Activated CD8-positive, alpha-beta T cell treated with anti-CD3 and anti-CD28 coated beads for 36 hours (primary cell): ENCODE data around the gene LPIN2. TPM values are rescaled to one million over a fixed set of nuclear protein-coding genes. Genes with fewer than 3 reads are reported as not detected.
A peak's percentile ranks its signal among the peaks of the same experiment; 100 is the strongest.
"Not testable (repeated sequence)": the region's sequence is repeated elsewhere in the genome, so short reads cannot be mapped to it uniquely, and the experiment has no call there.

Experiments used
- ATAC-seq: fragments of 200-7000 bp; cut with Tn5 transposase; one replicate; pipeline ENCODE4 v1.10.0; 2021; ENCODE audit warnings: mild to moderate bottlenecking, moderate library complexity
- CTCF ChIA-PET: fragments of 350-600 bp; sonication (Branson Sonifier 250); formaldehyde crosslinking; loops from one replicate; lab custom pipeline; 2021; ENCODE audit warnings: antibody characterized with exemption; lab: Charles Lee
- POLR2A ChIA-PET: fragments of 350-600 bp; sonication (Branson Sonifier 250); formaldehyde crosslinking; loops from one replicate; lab custom pipeline; 2021; ENCODE audit warnings: antibody characterized with exemption; lab: Charles Lee
- DNase-seq: peaks from one replicate; pipeline ENCODE4 v3.0.0-alpha.2; 2020
- H3K27ac Mint-ChIP-seq: one replicate; pipeline ENCODE4 v1.8.0; 2021; ENCODE audit warnings: mild to moderate bottlenecking, mixed read lengths
- H3K27me3 Mint-ChIP-seq: one replicate; pipeline ENCODE4 v1.8.0; 2021; ENCODE audit warnings: mixed read lengths
- H3K36me3 Mint-ChIP-seq: one replicate; pipeline ENCODE4 v1.8.0; 2021; ENCODE audit warnings: low read depth, mixed read lengths
- H3K4me1 Mint-ChIP-seq: one replicate; pipeline ENCODE4 v1.8.0; 2021; ENCODE audit warnings: low read depth, mixed read lengths
- H3K4me3 Mint-ChIP-seq: one replicate; pipeline ENCODE4 v1.8.0; 2021; ENCODE audit warnings: mild to moderate bottlenecking, moderate library complexity, mixed read lengths
- H3K9me3 Mint-ChIP-seq: one replicate; pipeline ENCODE4 v1.8.0; 2021; ENCODE audit warnings: mixed read lengths
- CTCF ChIP-seq: fragments of 200-600 bp; IDR thresholded peaks from one replicate; pipeline ENCODE4 v1.8.0; 2022; ENCODE audit warnings: antibody characterized with exemption, mild to moderate bottlenecking
- intact Hi-C: fragments of 100-400 bp; cut with micrococcal nuclease; formaldehyde crosslinking; loops from one replicate; pipeline ENCODE4 v1.10.0; 2022
- total RNA-seq, 2 experiments: library from RNA; stranded (reverse); gene quantifications; one replicate each; pipeline ENCODE4 v1.2.3, GENCODE V29; 2021

Gene LPIN2
- total RNA-seq, 2 experiments from 2014 or later = 95.5 to 95.7 TPM

GRCh38 chr18:3005462-3005861, 7.5 kb downstream of the LPIN2 start:
- DNase-seq (no peak), ATAC-seq (no peak)
- intact Hi-C loops = no loop called here
- Mint-ChIP-seq H3K4me3 (no peak overlapping the region), H3K27ac (no peak overlapping the region), H3K27me3 (no peaks in the 10 kb centered on the region), H3K9me3 (peaks cover 8% of the 10 kb centered on the region), H3K36me3 (peaks cover 78% of the 10 kb centered on the region), H3K4me1 (peaks cover 53% of the 10 kb centered on the region)
- POLR2A ChIA-PET = interaction anchor here (0.9 kb wide), 1 partner anchor 52 kb away, joined by 3 read pairs; no protein-coding TSS in a partner anchor
- CTCF ChIA-PET = interaction anchor here (1.3 to 4.0 kb wide), 4 partner anchors 11 to 126 kb away, joined by 4 to 20 read pairs (median 8); no protein-coding TSS in a partner anchor
- no peak for TF ChIP-seq CTCF

GRCh38 chr18:3003766-3004165, 9.2 kb downstream of the LPIN2 start:
- intact Hi-C loops, H3K4me3 Mint-ChIP-seq, H3K9me3 Mint-ChIP-seq, ATAC-seq, H3K27me3 Mint-ChIP-seq, POLR2A ChIA-PET, H3K27ac Mint-ChIP-seq, DNase-seq: not testable (repeated sequence)
- Mint-ChIP-seq H3K36me3 (peaks cover 71% of the 10 kb centered on the region), H3K4me1 (peaks cover 58% of the 10 kb centered on the region)
- CTCF ChIA-PET = interaction anchor here (1.5 to 4.0 kb wide), 3 partner anchors 10 to 148 kb away, joined by 6 to 20 read pairs (median 8); no protein-coding TSS in a partner anchor

- peaks cover 62% of the 10 kb centered on the region for H3K4me1 Mint-ChIP-seq
- no peaks in the 10 kb centered on the region for H3K27me3 Mint-ChIP-seq
- H3K4me3 Mint-ChIP-seq = no peak overlapping the region
- peaks cover 66% of the 10 kb centered on the region for H3K36me3 Mint-ChIP-seq
- TF ChIP-seq CTCF = no peak
- POLR2A ChIA-PET = interaction anchor here (0.7 to 1.0 kb wide), 2 partner anchors 8 kb away, joined by 3 to 7 read pairs; no protein-coding TSS in a partner anchor
- ATAC-seq (no peak), DNase-seq (no peak)
- H3K27ac Mint-ChIP-seq = peak overlapping the region; percentile 5
- CTCF ChIA-PET = interaction anchor here (0.8 to 4.0 kb wide), 8 partner anchors 8 to 149 kb away, joined by 3 to 20 read pairs (median 6); no protein-coding TSS in a partner anchor
- H3K9me3 Mint-ChIP-seq = peaks cover 8% of the 10 kb centered on the region
- intact Hi-C loops = no loop called here
Observed at GRCh38 chr18:3002732-3003131, 10.2 kb downstream of the LPIN2 start.

GRCh38 chr18:2998644-2999043, 14.3 kb downstream of the LPIN2 start:
- H3K9me3 Mint-ChIP-seq = peaks cover 8% of the 10 kb centered on the region
- no peaks in the 10 kb centered on the region for H3K27me3 Mint-ChIP-seq
- intact Hi-C loops = no loop called here
- CTCF ChIA-PET = interaction anchor here (2.1 to 7.3 kb wide), 5 partner anchors 13 to 248 kb away, joined by 9 to 133 read pairs (median 13); partner anchors contain the start of gene MYL12A
- ATAC-seq (peak; percentile 15), DNase-seq (no peak)
- peak overlapping the region; percentile 79 for H3K27ac Mint-ChIP-seq
- H3K4me1 Mint-ChIP-seq = peaks cover 77% of the 10 kb centered on the region
- H3K36me3 Mint-ChIP-seq = peaks cover 52% of the 10 kb centered on the region
- no peak for TF ChIP-seq CTCF
- POLR2A ChIA-PET = interaction anchor here (1.3 to 6.3 kb wide), 4 partner anchors 12 to 130 kb away, joined by 3 to 41 read pairs (median 8); no protein-coding TSS in a partner anchor
- H3K4me3 Mint-ChIP-seq = peak overlapping the region; percentile 1

- H3K9me3 Mint-ChIP-seq = peaks cover 8% of the 10 kb centered on the region
- ChIA-PET CTCF (interaction anchor here (1.1 to 7.3 kb wide), 7 partner anchors 12 to 249 kb away, joined by 3 to 133 read pairs (median 11); partner anchors contain the start of gene MYL12A), POLR2A (interaction anchor here (0.6 to 6.3 kb wide), 9 partner anchors 8 to 249 kb away, joined by 3 to 41 read pairs (median 4); no protein-coding TSS in a partner anchor)
- H3K4me3 Mint-ChIP-seq = peak overlapping the region; percentile 1
- peaks cover 79% of the 10 kb centered on the region for H3K4me1 Mint-ChIP-seq
- H3K36me3 Mint-ChIP-seq = peaks cover 49% of the 10 kb centered on the region
- no peaks in the 10 kb centered on the region for H3K27me3 Mint-ChIP-seq
- peak overlapping the region; percentile 79 for H3K27ac Mint-ChIP-seq
- no peak for TF ChIP-seq CTCF
- no peak for DNase-seq
- ATAC-seq = no peak
- intact Hi-C loops = no loop called here
Observed at GRCh38 chr18:2997846-2998564, 14.9 kb downstream of the LPIN2 start.
